HepG2 (cell line): ENCODE results near the gene NOL4L. TPM values are rescaled to one million over a fixed set of nuclear protein-coding genes. Genes with fewer than 3 reads are reported as not detected.

ENCODE experiments used
- HDAC2 ChIP-seq: sonication (generic); formaldehyde crosslinking; IDR thresholded peaks from 2 replicates; pipeline ENCODE4 v1.4.0; 2020; ENCODE audit warnings: missing genetic modification reagents
- KAT7 ChIP-seq: IDR thresholded peaks from 2 replicates; pipeline ENCODE4 v1.6.1; 2018; ENCODE audit warnings: borderline replicate concordance, missing compliant biosample characterization
- MTA1 ChIP-seq: sonication (generic); formaldehyde crosslinking; IDR thresholded peaks from 2 replicates; pipeline ENCODE4 v1.4.0; 2020; ENCODE audit warnings: missing genetic modification reagents, mild to moderate bottlenecking, borderline replicate concordance
- NFKBIZ ChIP-seq: IDR thresholded peaks from 2 replicates; pipeline ENCODE4 v1.6.1; 2018; ENCODE audit warnings: missing genetic modification reagents, missing compliant biosample characterization
- NR3C1 ChIP-seq: sonication (generic); formaldehyde crosslinking; IDR thresholded peaks from 2 replicates; pipeline ENCODE4 v1.4.0; 2020; ENCODE audit warnings: missing genetic modification reagents
- RBM39 ChIP-seq: fragments of 200-400 bp; formaldehyde crosslinking; IDR thresholded peaks from one replicate; pipeline ENCODE4 v1.6.1; 2018; ENCODE audit warnings: antibody characterized with exemption, mild to moderate bottlenecking, low read depth, low read length; ENCODE audit not compliant: poor library complexity, severe bottlenecking
- REL ChIP-seq: sonication (generic); formaldehyde crosslinking; conservative IDR thresholded peaks from 2 replicates; pipeline ENCODE4 v1.8.0; 2022; ENCODE audit warnings: mild to moderate bottlenecking, missing genetic modification reagents, moderate library complexity
- SMARCE1 ChIP-seq: fragments of 450-650 bp; IDR thresholded peaks from 2 replicates; pipeline ENCODE4 v1.6.1; 2017; ENCODE audit warnings: borderline replicate concordance
- SOX6 ChIP-seq, 2 experiments: fragments of 450-650 bp in 1 of 2; sonication (generic) in 1 of 2; formaldehyde crosslinking in 1 of 2; IDR thresholded peaks; 2 replicates each; pipeline versions ENCODE4 v1.4.0 to v1.6.1; 2017 to 2020; ENCODE audit warnings: antibody characterized with exemption in 1 of 2, mild to moderate bottlenecking in 1 of 2, missing genetic modification reagents in 1 of 2
- TCF7 ChIP-seq: sonication (generic); IDR thresholded peaks from 2 replicates; pipeline ENCODE4 v1.6.1; 2016; ENCODE audit warnings: antibody characterized with exemption, low read depth
- ZNF558 ChIP-seq: sonication (generic); formaldehyde crosslinking; IDR thresholded peaks from 2 replicates; pipeline ENCODE4 v1.9.0; 2022; ENCODE audit warnings: mild to moderate bottlenecking, missing genetic modification reagents, borderline replicate concordance
- polyA plus RNA-seq, 8 experiments: library from polyadenylated mRNA; depleted of rRNA in 3 of 8; stranded (reverse) in 7 of 8; unstranded in 1 of 8; fragments of >200 nt; fragmentation: Illumina TruSeq in 4 of 8; extraction: Trizol in 4 of 8; gene quantifications; 2 replicates each; pipeline versions ENCODE4 v1.2.1 to v1.2.3, GENCODE V29; 2011 to 2016; ENCODE audit warnings: low read depth in 4 of 8, missing spikeins in 1 of 8, mixed read lengths in 1 of 8; ENCODE audit not compliant: insufficient read depth in 1 of 8
- total RNA-seq, 5 experiments: library from RNA; depleted of rRNA; stranded (reverse); fragments of >200 nt; fragmentation: Illumina TruSeq; extraction: Trizol; gene quantifications; 2 replicates each; pipeline ENCODE4 v1.2.3, GENCODE V29; 2016; ENCODE audit warnings: low read depth in 1 of 5
- TF ChIP-seq, protein P1 (sequence below): sonication (generic); formaldehyde crosslinking; IDR thresholded peaks from 2 replicates; pipeline ENCODE4 v1.4.0; 2020; ENCODE audit warnings: missing genetic modification reagents
- TF ChIP-seq, protein P2 (sequence below): sonication (generic); formaldehyde crosslinking; IDR thresholded peaks from 2 replicates; pipeline ENCODE4 v1.4.0; 2020; ENCODE audit warnings: mild to moderate bottlenecking, missing genetic modification reagents
- TF ChIP-seq, protein P3 (sequence below): sonication (generic); formaldehyde crosslinking; IDR thresholded peaks from 2 replicates; pipeline ENCODE4 v1.9.0; 2021; ENCODE audit warnings: missing genetic modification reagents, mild to moderate bottlenecking, borderline replicate concordance
- TF ChIP-seq, protein P4 (sequence below): sonication (generic); formaldehyde crosslinking; IDR thresholded peaks from 2 replicates; pipeline ENCODE4 v1.5.0; 2020; ENCODE audit warnings: mild to moderate bottlenecking, missing genetic modification reagents, moderate library complexity
- TF ChIP-seq, protein P5 (sequence below): sonication (generic); formaldehyde crosslinking; IDR thresholded peaks from 2 replicates; pipeline ENCODE4 v1.4.0; 2020; ENCODE audit warnings: missing genetic modification reagents

The NOL4L gene
- total and polyA plus RNA-seq, 2 of the 13 experiments (the other 11 are each of a cell fraction or from before 2014, with no cell fraction given): 16.6 to 35.4 TPM

DNA sequence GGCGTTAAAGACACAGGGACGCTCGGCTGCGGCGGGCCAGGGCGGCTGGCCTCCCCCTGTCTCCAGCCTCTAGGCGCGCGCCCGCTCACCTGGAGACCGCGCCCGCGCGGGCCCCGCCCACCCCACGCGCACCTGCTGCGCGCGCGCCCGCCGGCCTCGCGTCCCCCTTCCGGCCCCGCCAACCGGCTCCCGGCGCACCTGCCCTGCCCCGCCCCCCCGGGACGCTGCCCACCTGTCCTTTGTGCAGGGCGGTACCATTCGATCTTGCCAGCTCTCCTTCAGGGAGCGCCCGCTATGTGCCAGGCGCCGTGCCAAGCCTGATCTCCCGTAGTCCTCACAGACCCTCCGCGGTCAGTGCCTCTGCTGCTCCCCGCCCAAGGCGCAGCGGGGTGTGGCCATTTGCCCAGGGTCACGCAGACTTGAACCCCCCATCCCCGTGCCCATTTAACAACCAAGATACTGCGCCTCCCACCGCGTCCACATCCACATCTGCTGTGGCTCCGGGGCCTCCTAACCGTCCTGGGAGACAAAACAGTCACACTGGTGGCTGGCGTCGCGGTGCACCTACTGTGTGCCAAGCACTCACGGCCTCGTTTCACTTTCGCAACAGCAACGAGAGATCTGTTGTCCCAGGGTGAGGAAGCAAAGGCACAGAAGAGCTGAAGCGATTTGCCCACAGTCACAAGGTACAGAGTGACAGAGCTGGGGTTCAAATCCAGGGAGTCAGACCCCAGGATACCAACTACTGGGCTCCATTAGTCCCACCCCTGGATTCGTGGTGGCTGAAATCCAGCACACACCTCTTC is 48.1 kb downstream of the NOL4L start (continued):
- TF ChIP-seq RBM39: no peak
- TF ChIP-seq TCF7: no peak
- TF ChIP-seq, protein P1, sequence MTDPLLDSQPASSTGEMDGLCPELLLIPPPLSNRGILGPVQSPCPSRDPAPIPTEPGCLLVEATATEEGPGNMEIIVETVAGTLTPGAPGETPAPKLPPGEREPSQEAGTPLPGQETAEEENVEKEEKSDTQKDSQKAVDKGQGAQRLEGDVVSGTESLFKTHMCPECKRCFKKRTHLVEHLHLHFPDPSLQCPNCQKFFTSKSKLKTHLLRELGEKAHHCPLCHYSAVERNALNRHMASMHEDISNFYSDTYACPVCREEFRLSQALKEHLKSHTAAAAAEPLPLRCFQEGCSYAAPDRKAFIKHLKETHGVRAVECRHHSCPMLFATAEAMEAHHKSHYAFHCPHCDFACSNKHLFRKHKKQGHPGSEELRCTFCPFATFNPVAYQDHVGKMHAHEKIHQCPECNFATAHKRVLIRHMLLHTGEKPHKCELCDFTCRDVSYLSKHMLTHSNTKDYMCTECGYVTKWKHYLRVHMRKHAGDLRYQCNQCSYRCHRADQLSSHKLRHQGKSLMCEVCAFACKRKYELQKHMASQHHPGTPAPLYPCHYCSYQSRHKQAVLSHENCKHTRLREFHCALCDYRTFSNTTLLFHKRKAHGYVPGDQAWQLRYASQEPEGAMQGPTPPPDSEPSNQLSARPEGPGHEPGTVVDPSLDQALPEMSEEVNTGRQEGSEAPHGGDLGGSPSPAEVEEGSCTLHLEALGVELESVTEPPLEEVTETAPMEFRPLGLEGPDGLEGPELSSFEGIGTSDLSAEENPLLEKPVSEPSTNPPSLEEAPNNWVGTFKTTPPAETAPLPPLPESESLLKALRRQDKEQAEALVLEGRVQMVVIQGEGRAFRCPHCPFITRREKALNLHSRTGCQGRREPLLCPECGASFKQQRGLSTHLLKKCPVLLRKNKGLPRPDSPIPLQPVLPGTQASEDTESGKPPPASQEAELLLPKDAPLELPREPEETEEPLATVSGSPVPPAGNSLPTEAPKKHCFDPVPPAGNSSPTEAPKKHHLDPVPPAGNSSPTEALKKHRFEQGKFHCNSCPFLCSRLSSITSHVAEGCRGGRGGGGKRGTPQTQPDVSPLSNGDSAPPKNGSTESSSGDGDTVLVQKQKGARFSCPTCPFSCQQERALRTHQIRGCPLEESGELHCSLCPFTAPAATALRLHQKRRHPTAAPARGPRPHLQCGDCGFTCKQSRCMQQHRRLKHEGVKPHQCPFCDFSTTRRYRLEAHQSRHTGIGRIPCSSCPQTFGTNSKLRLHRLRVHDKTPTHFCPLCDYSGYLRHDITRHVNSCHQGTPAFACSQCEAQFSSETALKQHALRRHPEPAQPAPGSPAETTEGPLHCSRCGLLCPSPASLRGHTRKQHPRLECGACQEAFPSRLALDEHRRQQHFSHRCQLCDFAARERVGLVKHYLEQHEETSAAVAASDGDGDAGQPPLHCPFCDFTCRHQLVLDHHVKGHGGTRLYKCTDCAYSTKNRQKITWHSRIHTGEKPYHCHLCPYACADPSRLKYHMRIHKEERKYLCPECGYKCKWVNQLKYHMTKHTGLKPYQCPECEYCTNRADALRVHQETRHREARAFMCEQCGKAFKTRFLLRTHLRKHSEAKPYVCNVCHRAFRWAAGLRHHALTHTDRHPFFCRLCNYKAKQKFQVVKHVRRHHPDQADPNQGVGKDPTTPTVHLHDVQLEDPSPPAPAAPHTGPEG: no peak
- no peak for TF ChIP-seq NR3C1 (CRISPR knock-in tag)
- no peak for TF ChIP-seq KAT7 (CRISPR knock-in tag)
- 0 out of 2 replicates have a peak, but pooled peaks have one; percentile 69 for TF ChIP-seq REL (CRISPR knock-in tag)
- peak; percentile 23; the same call in 1 of the 2 replicates for TF ChIP-seq HDAC2 (CRISPR knock-in tag)
- TF ChIP-seq MTA1 (CRISPR knock-in tag): peak; percentile 85; the same call in 1 of the 2 replicates
- TF ChIP-seq ZNF558 (CRISPR knock-in tag): no peak
- TF ChIP-seq, protein P2, sequence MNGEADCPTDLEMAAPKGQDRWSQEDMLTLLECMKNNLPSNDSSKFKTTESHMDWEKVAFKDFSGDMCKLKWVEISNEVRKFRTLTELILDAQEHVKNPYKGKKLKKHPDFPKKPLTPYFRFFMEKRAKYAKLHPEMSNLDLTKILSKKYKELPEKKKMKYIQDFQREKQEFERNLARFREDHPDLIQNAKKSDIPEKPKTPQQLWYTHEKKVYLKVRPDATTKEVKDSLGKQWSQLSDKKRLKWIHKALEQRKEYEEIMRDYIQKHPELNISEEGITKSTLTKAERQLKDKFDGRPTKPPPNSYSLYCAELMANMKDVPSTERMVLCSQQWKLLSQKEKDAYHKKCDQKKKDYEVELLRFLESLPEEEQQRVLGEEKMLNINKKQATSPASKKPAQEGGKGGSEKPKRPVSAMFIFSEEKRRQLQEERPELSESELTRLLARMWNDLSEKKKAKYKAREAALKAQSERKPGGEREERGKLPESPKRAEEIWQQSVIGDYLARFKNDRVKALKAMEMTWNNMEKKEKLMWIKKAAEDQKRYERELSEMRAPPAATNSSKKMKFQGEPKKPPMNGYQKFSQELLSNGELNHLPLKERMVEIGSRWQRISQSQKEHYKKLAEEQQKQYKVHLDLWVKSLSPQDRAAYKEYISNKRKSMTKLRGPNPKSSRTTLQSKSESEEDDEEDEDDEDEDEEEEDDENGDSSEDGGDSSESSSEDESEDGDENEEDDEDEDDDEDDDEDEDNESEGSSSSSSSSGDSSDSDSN (CRISPR knock-in tag): peak; percentile 30; the same call in 1 of the 2 replicates
- TF ChIP-seq NFKBIZ (CRISPR knock-in tag): no peak
- TF ChIP-seq, protein P3, sequence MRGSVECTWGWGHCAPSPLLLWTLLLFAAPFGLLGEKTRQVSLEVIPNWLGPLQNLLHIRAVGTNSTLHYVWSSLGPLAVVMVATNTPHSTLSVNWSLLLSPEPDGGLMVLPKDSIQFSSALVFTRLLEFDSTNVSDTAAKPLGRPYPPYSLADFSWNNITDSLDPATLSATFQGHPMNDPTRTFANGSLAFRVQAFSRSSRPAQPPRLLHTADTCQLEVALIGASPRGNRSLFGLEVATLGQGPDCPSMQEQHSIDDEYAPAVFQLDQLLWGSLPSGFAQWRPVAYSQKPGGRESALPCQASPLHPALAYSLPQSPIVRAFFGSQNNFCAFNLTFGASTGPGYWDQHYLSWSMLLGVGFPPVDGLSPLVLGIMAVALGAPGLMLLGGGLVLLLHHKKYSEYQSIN (CRISPR knock-in tag): no peak
- TF ChIP-seq, protein P4, sequence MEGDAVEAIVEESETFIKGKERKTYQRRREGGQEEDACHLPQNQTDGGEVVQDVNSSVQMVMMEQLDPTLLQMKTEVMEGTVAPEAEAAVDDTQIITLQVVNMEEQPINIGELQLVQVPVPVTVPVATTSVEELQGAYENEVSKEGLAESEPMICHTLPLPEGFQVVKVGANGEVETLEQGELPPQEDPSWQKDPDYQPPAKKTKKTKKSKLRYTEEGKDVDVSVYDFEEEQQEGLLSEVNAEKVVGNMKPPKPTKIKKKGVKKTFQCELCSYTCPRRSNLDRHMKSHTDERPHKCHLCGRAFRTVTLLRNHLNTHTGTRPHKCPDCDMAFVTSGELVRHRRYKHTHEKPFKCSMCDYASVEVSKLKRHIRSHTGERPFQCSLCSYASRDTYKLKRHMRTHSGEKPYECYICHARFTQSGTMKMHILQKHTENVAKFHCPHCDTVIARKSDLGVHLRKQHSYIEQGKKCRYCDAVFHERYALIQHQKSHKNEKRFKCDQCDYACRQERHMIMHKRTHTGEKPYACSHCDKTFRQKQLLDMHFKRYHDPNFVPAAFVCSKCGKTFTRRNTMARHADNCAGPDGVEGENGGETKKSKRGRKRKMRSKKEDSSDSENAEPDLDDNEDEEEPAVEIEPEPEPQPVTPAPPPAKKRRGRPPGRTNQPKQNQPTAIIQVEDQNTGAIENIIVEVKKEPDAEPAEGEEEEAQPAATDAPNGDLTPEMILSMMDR (CRISPR knock-in tag): no peak
- TF ChIP-seq SMARCE1: no peak
- no peak for TF ChIP-seq SOX6 (IDR thresholded peaks at IDR 0.05)
- TF ChIP-seq SOX6 (CRISPR knock-in tag; IDR thresholded peaks at IDR 0.05): no peak
- TF ChIP-seq, protein P5, sequence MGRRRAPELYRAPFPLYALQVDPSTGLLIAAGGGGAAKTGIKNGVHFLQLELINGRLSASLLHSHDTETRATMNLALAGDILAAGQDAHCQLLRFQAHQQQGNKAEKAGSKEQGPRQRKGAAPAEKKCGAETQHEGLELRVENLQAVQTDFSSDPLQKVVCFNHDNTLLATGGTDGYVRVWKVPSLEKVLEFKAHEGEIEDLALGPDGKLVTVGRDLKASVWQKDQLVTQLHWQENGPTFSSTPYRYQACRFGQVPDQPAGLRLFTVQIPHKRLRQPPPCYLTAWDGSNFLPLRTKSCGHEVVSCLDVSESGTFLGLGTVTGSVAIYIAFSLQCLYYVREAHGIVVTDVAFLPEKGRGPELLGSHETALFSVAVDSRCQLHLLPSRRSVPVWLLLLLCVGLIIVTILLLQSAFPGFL (CRISPR knock-in tag): no peak
